Measurements from ENCODE around the gene ICA1.

The ICA1 gene

GRCh38 chr7:8169171-8169570 lies 92.8 kb downstream of the ICA1 start:
- no peak overlapping the region for H3K9ac ChIP-seq (ENCODE audit: low read length)

GRCh38 chr7:8168336-8168735 lies 93.6 kb downstream of the ICA1 start:
- H3K9ac ChIP-seq (ENCODE audit: low read length), result no peak overlapping the region
- H3K27me3 ChIP-seq (replicated peaks; ENCODE audit: control insufficient read depth, insufficient read depth, low read length), result no peaks in the 10 kb centered on the region
- no peaks in the 10 kb centered on the region for H3K9me3 ChIP-seq (ENCODE audit: control insufficient read depth, low read length)
- no peaks in the 10 kb centered on the region for H3K36me3 ChIP-seq (ENCODE audit: control insufficient read depth, insufficient read depth, low read length, severe bottlenecking)
- H3K4me1 ChIP-seq (ENCODE audit: control insufficient read depth, insufficient read depth, low read length), result peaks cover 22% of the 10 kb centered on the region
- H3K4me3 ChIP-seq (ENCODE audit: low read length), result no peak overlapping the region
- no peak for DNase-seq (ENCODE audit: low read depth)

More at GRCh38 chr7:8169171-8169570, 92.8 kb downstream of the ICA1 start:
- H3K4me1 ChIP-seq (ENCODE audit: control insufficient read depth, insufficient read depth, low read length), result peaks cover 26% of the 10 kb centered on the region
- no peaks in the 10 kb centered on the region for H3K36me3 ChIP-seq (ENCODE audit: control insufficient read depth, insufficient read depth, low read length, severe bottlenecking)
- H3K4me3 ChIP-seq (ENCODE audit: low read length), result no peak overlapping the region
- no peaks in the 10 kb centered on the region for H3K27me3 ChIP-seq (replicated peaks; ENCODE audit: control insufficient read depth, insufficient read depth, low read length)
- H3K9me3 ChIP-seq (ENCODE audit: control insufficient read depth, low read length), result no peaks in the 10 kb centered on the region
- peak; percentile 56 for DNase-seq (ENCODE audit: low read depth)

GRCh38 chr7:8165150-8165549 lies 96.8 kb downstream of the ICA1 start:
- no peak overlapping the region for H3K4me3 ChIP-seq (ENCODE audit: low read length)
- H3K4me1 ChIP-seq (ENCODE audit: control insufficient read depth, insufficient read depth, low read length), result peaks cover 9% of the 10 kb centered on the region
- no peak overlapping the region for H3K9ac ChIP-seq (ENCODE audit: low read length)
- H3K9me3 ChIP-seq (ENCODE audit: control insufficient read depth, low read length), result no peaks in the 10 kb centered on the region
- H3K36me3 ChIP-seq (ENCODE audit: control insufficient read depth, insufficient read depth, low read length, severe bottlenecking), result no peaks in the 10 kb centered on the region
- no peak for DNase-seq (ENCODE audit: low read depth)
- H3K27me3 ChIP-seq (replicated peaks; ENCODE audit: control insufficient read depth, insufficient read depth, low read length), result no peaks in the 10 kb centered on the region

GRCh38 chr7:8162181-8162580 lies 99.8 kb downstream of the ICA1 start:
- Histone ChIP-seq H3K27me3 (replicated peaks; ENCODE audit: control insufficient read depth, insufficient read depth, low read length) (no peaks in the 10 kb centered on the region), H3K36me3 (ENCODE audit: control insufficient read depth, insufficient read depth, low read length, severe bottlenecking) (no peaks in the 10 kb centered on the region), H3K9ac (ENCODE audit: low read length) (no peak overlapping the region), H3K4me3 (ENCODE audit: low read length) (no peak overlapping the region), H3K4me1 (ENCODE audit: control insufficient read depth, insufficient read depth, low read length) (no peaks in the 10 kb centered on the region), H3K9me3 (ENCODE audit: control insufficient read depth, low read length) (no peaks in the 10 kb centered on the region)
- no peak for DNase-seq (ENCODE audit: low read depth)

- Histone ChIP-seq H3K36me3 (ENCODE audit: control insufficient read depth, insufficient read depth, low read length, severe bottlenecking) (no peaks in the 10 kb centered on the region), H3K4me3 (ENCODE audit: low read length) (no peak overlapping the region), H3K4me1 (ENCODE audit: control insufficient read depth, insufficient read depth, low read length) (no peaks in the 10 kb centered on the region), H3K9ac (ENCODE audit: low read length) (no peak overlapping the region), H3K27me3 (replicated peaks; ENCODE audit: control insufficient read depth, insufficient read depth, low read length) (no peaks in the 10 kb centered on the region), H3K9me3 (ENCODE audit: control insufficient read depth, low read length) (no peaks in the 10 kb centered on the region)
- DNase-seq (ENCODE audit: low read depth), result no peak
These were observed 100.6 kb downstream of the ICA1 start for GRCh38 chr7:8161364-8161828.

- H3K27me3 ChIP-seq (replicated peaks; ENCODE audit: control insufficient read depth, insufficient read depth, low read length), result no peaks in the 10 kb centered on the region
- H3K9ac ChIP-seq (ENCODE audit: low read length), result no peak overlapping the region
- H3K9me3 ChIP-seq (ENCODE audit: control insufficient read depth, low read length), result no peaks in the 10 kb centered on the region
- no peaks in the 10 kb centered on the region for H3K4me1 ChIP-seq (ENCODE audit: control insufficient read depth, insufficient read depth, low read length)
- H3K36me3 ChIP-seq (ENCODE audit: control insufficient read depth, insufficient read depth, low read length, severe bottlenecking), result no peaks in the 10 kb centered on the region
- no peak overlapping the region for H3K4me3 ChIP-seq (ENCODE audit: low read length)
- DNase-seq (ENCODE audit: low read depth), result no peak
These were observed 101.1 kb downstream of the ICA1 start for GRCh38 chr7:8160779-8161345.

GRCh38 chr7:8160250-8160649 lies 101.7 kb downstream of the ICA1 start:
- no peaks in the 10 kb centered on the region for H3K36me3 ChIP-seq (ENCODE audit: control insufficient read depth, insufficient read depth, low read length, severe bottlenecking)
- no peak overlapping the region for H3K4me3 ChIP-seq (ENCODE audit: low read length)
- no peak overlapping the region for H3K9ac ChIP-seq (ENCODE audit: low read length)
- DNase-seq (ENCODE audit: low read depth), result no peak
- H3K9me3 ChIP-seq (ENCODE audit: control insufficient read depth, low read length), result no peaks in the 10 kb centered on the region
- no peaks in the 10 kb centered on the region for H3K4me1 ChIP-seq (ENCODE audit: control insufficient read depth, insufficient read depth, low read length)
- H3K27me3 ChIP-seq (replicated peaks; ENCODE audit: control insufficient read depth, insufficient read depth, low read length), result no peaks in the 10 kb centered on the region

GRCh38 chr7:8159595-8159994 lies 102.4 kb downstream of the ICA1 start:
- DNase-seq (ENCODE audit: low read depth), result no peak
- Histone ChIP-seq H3K36me3 (ENCODE audit: control insufficient read depth, insufficient read depth, low read length, severe bottlenecking) (no peaks in the 10 kb centered on the region), H3K9ac (ENCODE audit: low read length) (no peak overlapping the region), H3K4me1 (ENCODE audit: control insufficient read depth, insufficient read depth, low read length) (no peaks in the 10 kb centered on the region), H3K4me3 (ENCODE audit: low read length) (no peak overlapping the region), H3K9me3 (ENCODE audit: control insufficient read depth, low read length) (no peaks in the 10 kb centered on the region), H3K27me3 (replicated peaks; ENCODE audit: control insufficient read depth, insufficient read depth, low read length) (no peaks in the 10 kb centered on the region)

- Histone ChIP-seq H3K9ac (ENCODE audit: low read length) (no peak overlapping the region), H3K9me3 (ENCODE audit: control insufficient read depth, low read length) (no peaks in the 10 kb centered on the region), H3K36me3 (ENCODE audit: control insufficient read depth, insufficient read depth, low read length, severe bottlenecking) (no peaks in the 10 kb centered on the region), H3K4me1 (ENCODE audit: control insufficient read depth, insufficient read depth, low read length) (no peaks in the 10 kb centered on the region), H3K4me3 (ENCODE audit: low read length) (no peak overlapping the region), H3K27me3 (replicated peaks; ENCODE audit: control insufficient read depth, insufficient read depth, low read length) (no peaks in the 10 kb centered on the region)
- no peak for DNase-seq (ENCODE audit: low read depth)
These were observed 104.7 kb downstream of the ICA1 start for GRCh38 chr7:8157296-8157695.

- H3K9ac ChIP-seq (ENCODE audit: low read length), result no peak overlapping the region
- no peak overlapping the region for H3K4me3 ChIP-seq (ENCODE audit: low read length)
- H3K36me3 ChIP-seq (ENCODE audit: control insufficient read depth, insufficient read depth, low read length, severe bottlenecking), result no peaks in the 10 kb centered on the region
- no peaks in the 10 kb centered on the region for H3K27me3 ChIP-seq (replicated peaks; ENCODE audit: control insufficient read depth, insufficient read depth, low read length)
- H3K9me3 ChIP-seq (ENCODE audit: control insufficient read depth, low read length), result no peaks in the 10 kb centered on the region
- DNase-seq (ENCODE audit: low read depth), result no peak
- no peaks in the 10 kb centered on the region for H3K4me1 ChIP-seq (ENCODE audit: control insufficient read depth, insufficient read depth, low read length)
These were observed 106.1 kb downstream of the ICA1 start for GRCh38 chr7:8155836-8156235.

- no peaks in the 10 kb centered on the region for H3K36me3 ChIP-seq (ENCODE audit: control insufficient read depth, insufficient read depth, low read length, severe bottlenecking)
- H3K4me1 ChIP-seq (ENCODE audit: control insufficient read depth, insufficient read depth, low read length), result no peaks in the 10 kb centered on the region
- DNase-seq (ENCODE audit: low read depth), result no peak
- H3K9ac ChIP-seq (ENCODE audit: low read length), result no peak overlapping the region
- H3K9me3 ChIP-seq (ENCODE audit: control insufficient read depth, low read length), result no peaks in the 10 kb centered on the region
- H3K4me3 ChIP-seq (ENCODE audit: low read length), result no peak overlapping the region
- H3K27me3 ChIP-seq (replicated peaks; ENCODE audit: control insufficient read depth, insufficient read depth, low read length), result no peaks in the 10 kb centered on the region
These were observed 107.7 kb downstream of the ICA1 start for GRCh38 chr7:8154272-8154671.
